ENCODE data around the gene CCDC38.

CCDC38 gene

GRCh38 chr12:95890958-95891357 lies 51.5 kb downstream of the CCDC38 start:
- H3K9ac ChIP-seq: no peak overlapping the region
- no peak overlapping the region for H3K27ac ChIP-seq
- no peak for TF ChIP-seq Cebpa-rat (IDR thresholded peaks at IDR 0.05)
- H4K20me1 ChIP-seq: no peaks in the 10 kb centered on the region
- H3K4me3 ChIP-seq: no peak overlapping the region
- no peak overlapping the region for H3K4me2 ChIP-seq
- peaks cover 3% of the 10 kb centered on the region; the same call in 1 of the 2 replicates for H3K9me3 ChIP-seq
- H3K27me3 ChIP-seq: no peaks in the 10 kb centered on the region
- H3K4me1 ChIP-seq: no peaks in the 10 kb centered on the region
- H3K36me3 ChIP-seq: no peaks in the 10 kb centered on the region

- H3K4me2 ChIP-seq: no peak overlapping the region
- no peak overlapping the region for H3K27ac ChIP-seq
- H3K4me1 ChIP-seq: no peaks in the 10 kb centered on the region
- H3K27me3 ChIP-seq: no peaks in the 10 kb centered on the region
- H3K9ac ChIP-seq: no peak overlapping the region
- no peaks in the 10 kb centered on the region for H4K20me1 ChIP-seq
- no peak overlapping the region for H3K4me3 ChIP-seq
- peaks cover 11% of the 10 kb centered on the region; the same call in 1 of the 2 replicates for H3K9me3 ChIP-seq
- H3K36me3 ChIP-seq: no peaks in the 10 kb centered on the region
- TF ChIP-seq Cebpa-rat (IDR thresholded peaks at IDR 0.05): no peak
These were observed 55.1 kb downstream of the CCDC38 start for GRCh38 chr12:95887311-95887710.

GRCh38 chr12:95884998-95885397 lies 57.4 kb downstream of the CCDC38 start:
- Histone ChIP-seq H3K27me3 (no peaks in the 10 kb centered on the region), H3K36me3 (no peaks in the 10 kb centered on the region), H4K20me1 (no peaks in the 10 kb centered on the region), H3K4me2 (no peak overlapping the region), H3K4me3 (no peak overlapping the region), H3K9ac (no peak overlapping the region), H3K4me1 (no peaks in the 10 kb centered on the region), H3K9me3 (peaks cover 11% of the 10 kb centered on the region; the same call in 1 of the 2 replicates), H3K27ac (no peak overlapping the region)
- TF ChIP-seq Cebpa-rat (IDR thresholded peaks at IDR 0.05): no peak

- Histone ChIP-seq H3K36me3 (no peaks in the 10 kb centered on the region), H3K27me3 (no peaks in the 10 kb centered on the region), H3K4me1 (no peaks in the 10 kb centered on the region), H3K9ac (no peak overlapping the region), H3K4me2 (no peak overlapping the region), H4K20me1 (no peaks in the 10 kb centered on the region), H3K9me3 (peaks cover 11% of the 10 kb centered on the region; the same call in 1 of the 2 replicates), H3K27ac (no peak overlapping the region), H3K4me3 (no peak overlapping the region)
- TF ChIP-seq Cebpa-rat (IDR thresholded peaks at IDR 0.05): no peak
These were observed 59.5 kb downstream of the CCDC38 start for GRCh38 chr12:95882873-95883272.

- no peak for TF ChIP-seq Cebpa-rat (IDR thresholded peaks at IDR 0.05)
- Histone ChIP-seq H3K9ac (no peak overlapping the region), H3K27me3 (no peaks in the 10 kb centered on the region), H3K36me3 (no peaks in the 10 kb centered on the region), H3K9me3 (peaks cover 16% of the 10 kb centered on the region), H3K4me1 (no peaks in the 10 kb centered on the region), H4K20me1 (no peaks in the 10 kb centered on the region), H3K4me3 (no peak overlapping the region), H3K27ac (no peak overlapping the region), H3K4me2 (no peak overlapping the region)
These were observed 60.3 kb downstream of the CCDC38 start for GRCh38 chr12:95882080-95882479.

GRCh38 chr12:95881331-95881955 lies 61.0 kb downstream of the CCDC38 start:
- H3K4me1 ChIP-seq: no peaks in the 10 kb centered on the region
- no peak for TF ChIP-seq Cebpa-rat (IDR thresholded peaks at IDR 0.05)
- peaks cover 23% of the 10 kb centered on the region for H3K9me3 ChIP-seq
- H3K27ac ChIP-seq: no peak overlapping the region
- H3K4me3 ChIP-seq: no peak overlapping the region
- H3K4me2 ChIP-seq: no peak overlapping the region
- H4K20me1 ChIP-seq: no peaks in the 10 kb centered on the region
- no peak overlapping the region for H3K9ac ChIP-seq
- no peaks in the 10 kb centered on the region for H3K27me3 ChIP-seq
- H3K36me3 ChIP-seq: no peaks in the 10 kb centered on the region

GRCh38 chr12:95880895-95881294 lies 61.5 kb downstream of the CCDC38 start:
- Histone ChIP-seq H3K9me3 (peaks cover 26% of the 10 kb centered on the region), H3K27me3 (no peaks in the 10 kb centered on the region), H3K36me3 (no peaks in the 10 kb centered on the region), H3K27ac (no peak overlapping the region), H4K20me1 (no peaks in the 10 kb centered on the region), H3K9ac (no peak overlapping the region), H3K4me3 (no peak overlapping the region), H3K4me1 (no peaks in the 10 kb centered on the region), H3K4me2 (no peak overlapping the region)
- no peak for TF ChIP-seq Cebpa-rat (IDR thresholded peaks at IDR 0.05)

- Histone ChIP-seq H3K4me3 (no peak overlapping the region), H3K27ac (no peak overlapping the region), H3K27me3 (no peaks in the 10 kb centered on the region), H3K36me3 (peaks cover 19% of the 10 kb centered on the region), H3K9me3 (peaks cover 15% of the 10 kb centered on the region), H3K4me1 (no peaks in the 10 kb centered on the region), H3K9ac (no peak overlapping the region), H4K20me1 (no peaks in the 10 kb centered on the region), H3K4me2 (no peak overlapping the region)
- TF ChIP-seq Cebpa-rat (IDR thresholded peaks at IDR 0.05): no peak
These were observed 64.8 kb downstream of the CCDC38 start for GRCh38 chr12:95877622-95878021.

- Histone ChIP-seq H3K9ac (no peak overlapping the region), H3K27ac (no peak overlapping the region), H3K27me3 (no peaks in the 10 kb centered on the region), H3K4me2 (no peak overlapping the region), H3K4me3 (no peak overlapping the region), H4K20me1 (no peaks in the 10 kb centered on the region), H3K9me3 (peaks cover 15% of the 10 kb centered on the region), H3K36me3 (peaks cover 46% of the 10 kb centered on the region), H3K4me1 (no peaks in the 10 kb centered on the region)
- TF ChIP-seq Cebpa-rat (IDR thresholded peaks at IDR 0.05): no peak
These were observed 68.0 kb downstream of the CCDC38 start for GRCh38 chr12:95874452-95874851.

GRCh38 chr12:95870897-95871296 lies 71.5 kb downstream of the CCDC38 start:
- H3K4me3 ChIP-seq: no peak overlapping the region
- no peak overlapping the region for H3K27ac ChIP-seq
- peaks cover 76% of the 10 kb centered on the region for H3K36me3 ChIP-seq
- 0 out of 2 replicates have a peak, but pooled peaks cover 4% of the 10 kb centered on the region for H3K4me1 ChIP-seq
- no peaks in the 10 kb centered on the region for H3K9me3 ChIP-seq
- no peak overlapping the region for H3K4me2 ChIP-seq
- H4K20me1 ChIP-seq: no peaks in the 10 kb centered on the region
- TF ChIP-seq Cebpa-rat (IDR thresholded peaks at IDR 0.05): no peak
- no peaks in the 10 kb centered on the region for H3K27me3 ChIP-seq
- no peak overlapping the region for H3K9ac ChIP-seq

GRCh38 chr12:95863337-95863736 lies 79.1 kb downstream of the CCDC38 start:
- Histone ChIP-seq H3K9ac (no peak overlapping the region), H4K20me1 (peaks cover 44% of the 10 kb centered on the region), H3K36me3 (peaks cover 72% of the 10 kb centered on the region), H3K27me3 (peaks cover 2% of the 10 kb centered on the region; the same call in 1 of the 2 replicates), H3K27ac (no peak overlapping the region), H3K4me1 (peaks cover 14% of the 10 kb centered on the region), H3K9me3 (peaks cover 20% of the 10 kb centered on the region), H3K4me2 (no peak overlapping the region), H3K4me3 (no peak overlapping the region)
- TF ChIP-seq Cebpa-rat (IDR thresholded peaks at IDR 0.05): no peak

Measured in BLaER1 (cell line).